GM12891 (cell line): Measurements from ENCODE around the gene CACNB3.

Source experiments
- DNase-seq: peaks from one replicate; pipeline ENCODE4 v3.0.0; 2011; ENCODE audit warnings: low spot score; ENCODE audit not compliant: insufficient read length
- FAIRE-seq: peaks from 2 replicates; lab custom pipeline; 2011; peaks lifted over from hg19 to GRCh38; lab: Jason Lieb, UNC
- PAX5 ChIP-seq: IDR thresholded peaks from 2 replicates; pipeline ENCODE4 v1.6.1; 2011; ENCODE audit warnings: low read length, moderate library complexity, mild to moderate bottlenecking; ENCODE audit not compliant: insufficient read depth, severe bottlenecking
- POLR2A ChIP-seq: IDR thresholded peaks from 2 replicates; pipeline ENCODE4 v1.6.1; 2011; ENCODE audit warnings: low read depth, low read length, control low read depth
- POLR2AphosphoS5 ChIP-seq: IDR thresholded peaks from 2 replicates; pipeline ENCODE4 v1.6.1; 2011; ENCODE audit warnings: low read depth, low read length, control low read depth
- POU2F2 ChIP-seq: IDR thresholded peaks from 2 replicates; pipeline ENCODE4 v1.6.1; 2011; ENCODE audit warnings: low read depth, mild to moderate bottlenecking, control low read depth, low read length, moderate library complexity
- SPI1 ChIP-seq: IDR thresholded peaks from 2 replicates; pipeline ENCODE4 v1.6.1; 2011; ENCODE audit warnings: low read depth, low read length, control low read depth
- TAF1 ChIP-seq: IDR thresholded peaks from 2 replicates; pipeline ENCODE4 v1.6.1; 2011; ENCODE audit warnings: low read depth, low read length, control low read depth

The CACNB3 gene

DNA sequence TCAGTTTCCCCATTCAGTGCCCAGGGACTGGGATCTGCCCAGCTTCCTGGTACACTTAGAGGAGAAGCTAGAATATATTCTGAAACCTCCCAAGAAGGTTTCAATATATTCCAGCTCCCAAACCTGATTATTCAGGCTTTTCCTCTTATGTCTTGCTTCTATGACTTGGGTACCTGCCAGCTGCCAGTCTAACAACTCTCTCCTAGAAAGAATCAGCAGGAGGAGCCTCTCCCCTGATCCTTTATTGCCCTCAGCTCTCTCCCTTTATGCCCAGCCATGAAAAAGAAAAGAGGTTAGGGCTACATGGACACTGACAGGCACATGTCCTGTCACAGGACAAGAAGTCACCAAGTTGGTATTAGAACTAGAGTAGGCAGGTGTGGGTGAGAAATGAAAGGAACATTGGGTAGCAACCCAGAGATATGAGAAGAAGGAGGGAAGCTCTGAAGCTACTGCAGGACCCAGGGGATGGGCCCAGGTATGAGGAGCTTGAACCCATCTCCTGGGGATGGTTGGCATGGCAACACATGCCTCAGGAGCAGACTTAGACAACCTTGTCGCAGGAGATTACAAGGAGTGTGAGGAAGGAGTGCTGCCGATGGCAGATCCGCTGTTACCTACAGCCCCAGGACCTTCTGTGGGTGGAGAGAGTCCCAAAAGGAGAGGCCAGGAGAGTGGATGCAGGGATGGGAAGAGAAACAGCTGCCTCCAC lies 2.0 kb upstream of the CACNB3 start:
- peak; percentile 43 for FAIRE-seq
- DNase-seq: no peak

DNA sequence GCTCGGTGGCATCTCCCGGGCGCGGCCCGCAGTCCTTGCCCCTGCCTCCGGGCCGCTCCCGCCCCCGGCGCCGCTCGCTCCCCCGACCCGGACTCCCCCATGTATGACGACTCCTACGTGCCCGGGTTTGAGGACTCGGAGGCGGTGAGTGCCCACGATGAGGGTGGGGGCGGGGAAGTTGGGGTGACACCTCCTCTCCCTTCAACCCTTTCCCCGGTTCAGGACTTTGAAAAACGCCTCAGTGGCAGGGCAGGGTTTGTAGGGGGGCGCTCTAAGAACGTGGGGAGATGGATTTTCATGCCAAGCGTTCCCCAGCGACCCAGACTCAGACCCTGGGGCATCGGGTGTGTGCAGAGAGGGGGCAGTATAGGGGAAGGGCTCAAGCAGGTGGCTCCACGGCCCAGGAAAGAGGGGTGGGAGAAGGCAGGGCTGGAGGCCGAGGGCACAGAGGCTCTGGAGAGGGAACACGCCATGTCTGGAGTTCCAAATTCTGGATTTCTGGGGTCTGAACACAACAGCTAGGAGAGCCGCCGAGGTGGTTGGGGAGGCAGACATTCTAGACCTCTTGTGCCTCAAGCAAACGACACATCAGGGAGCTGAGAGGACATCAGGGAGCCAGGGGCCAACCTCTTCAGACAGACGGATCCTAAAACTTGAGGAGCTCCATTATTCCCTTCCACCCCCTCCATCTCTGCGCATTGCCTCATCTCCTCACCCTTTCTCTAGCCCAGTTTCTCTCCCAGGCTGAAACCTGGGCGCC lies 715 bp downstream of the CACNB3 start:
- DNase-seq (no peak), FAIRE-seq (no peak)
- TF ChIP-seq SPI1 (no peak), POU2F2 (no peak), POLR2AphosphoS5 (no peak), PAX5 (no peak), POLR2A (no peak), TAF1 (no peak)

More for the DNA sequence above, 2.0 kb upstream of the CACNB3 start:
- TF ChIP-seq POLR2A (no peak), SPI1 (no peak), PAX5 (no peak), POU2F2 (no peak), TAF1 (no peak), POLR2AphosphoS5 (no peak)

DNA sequence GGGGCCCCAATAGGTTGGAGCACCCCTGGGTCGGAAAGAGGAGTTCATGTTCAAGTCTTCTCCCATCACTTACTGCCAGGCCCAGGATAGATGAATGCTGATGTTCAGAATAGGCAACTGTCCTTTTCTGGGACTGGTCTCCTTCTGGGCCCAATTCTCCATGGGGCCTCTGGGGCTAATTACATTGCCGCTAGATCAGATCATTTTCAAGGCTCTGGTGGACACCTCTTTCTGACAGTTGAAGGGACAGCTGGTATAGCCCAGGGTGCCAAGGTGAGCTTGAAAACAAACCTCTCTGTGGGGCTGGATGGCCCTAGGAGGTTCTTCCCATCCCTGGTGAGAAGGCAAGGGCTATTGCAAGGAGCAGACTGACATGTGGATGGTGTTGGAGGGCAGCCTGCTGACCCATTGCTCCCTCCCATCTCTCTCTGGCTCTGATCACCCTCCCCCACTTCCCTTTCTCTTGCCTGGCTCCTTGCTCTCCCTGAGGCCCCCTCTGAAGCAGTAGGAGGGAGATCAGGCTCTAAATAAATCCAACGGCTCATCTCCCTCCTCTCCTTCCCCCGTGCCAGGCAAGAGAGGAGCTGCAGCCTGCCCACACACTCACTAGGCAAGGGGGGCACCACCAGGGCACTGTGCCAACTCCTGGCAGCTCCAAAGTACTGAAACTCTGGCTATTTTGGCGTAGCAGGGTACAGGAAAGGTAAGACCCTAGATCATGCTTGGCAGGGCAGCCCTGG lies 1.9 kb downstream of the CACNB3 start:
- TF ChIP-seq POLR2AphosphoS5: no peak
- no peak for TF ChIP-seq SPI1
- TF ChIP-seq PAX5: no peak
- TF ChIP-seq TAF1: no peak
- TF ChIP-seq POU2F2: no peak
- TF ChIP-seq POLR2A: no peak
- no peak for DNase-seq
- FAIRE-seq: no peak

DNA sequence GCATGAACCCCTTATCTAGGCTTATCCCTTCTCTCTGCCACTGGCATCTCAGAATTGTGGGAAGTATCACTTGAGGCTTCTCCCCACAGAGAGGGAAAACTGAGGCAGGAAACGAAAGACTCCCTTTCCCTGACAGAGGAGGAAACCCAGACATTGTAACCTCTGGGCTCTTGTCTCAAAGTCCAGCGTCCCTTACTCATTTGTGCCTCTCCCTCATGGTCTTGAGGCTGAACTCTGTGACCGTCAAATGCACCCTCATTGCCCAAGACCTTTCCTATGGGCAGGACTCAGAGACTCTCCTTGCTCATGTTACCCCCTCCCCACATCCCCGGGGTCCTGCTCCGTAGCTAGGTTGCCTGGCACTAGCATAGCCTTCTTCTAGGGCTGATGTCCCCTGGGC lies 3.8 kb downstream of the CACNB3 start:
- FAIRE-seq (no peak), DNase-seq (no peak)
- TF ChIP-seq TAF1: no peak
- TF ChIP-seq PAX5: no peak
- no peak for TF ChIP-seq POLR2A
- no peak for TF ChIP-seq POU2F2
- TF ChIP-seq POLR2AphosphoS5: no peak
- no peak for TF ChIP-seq SPI1

DNA sequence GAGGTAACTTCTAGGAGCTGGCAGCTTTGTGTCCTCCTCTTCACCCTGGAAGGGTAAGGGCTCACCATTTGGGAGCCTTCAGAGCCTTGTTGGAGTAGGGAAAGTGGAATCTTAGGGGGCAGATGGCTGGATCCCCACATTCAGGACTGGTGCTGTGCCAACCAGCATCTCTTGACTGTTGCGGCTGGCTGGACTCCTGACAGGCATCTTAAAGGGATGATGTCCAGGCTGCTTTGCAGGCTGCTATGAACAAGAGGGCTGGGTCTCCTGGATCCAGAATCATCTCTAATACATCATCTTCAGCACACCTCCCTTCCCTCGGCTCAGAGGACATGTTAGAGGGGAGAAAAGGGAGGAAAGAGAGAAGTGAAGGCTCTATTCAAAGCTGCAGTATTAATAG lies 4.4 kb downstream of the CACNB3 start:
- FAIRE-seq: no peak
- TF ChIP-seq SPI1: no peak
- TF ChIP-seq PAX5: no peak
- TF ChIP-seq POU2F2: no peak
- no peak for TF ChIP-seq POLR2AphosphoS5
- TF ChIP-seq POLR2A: no peak

DNA sequence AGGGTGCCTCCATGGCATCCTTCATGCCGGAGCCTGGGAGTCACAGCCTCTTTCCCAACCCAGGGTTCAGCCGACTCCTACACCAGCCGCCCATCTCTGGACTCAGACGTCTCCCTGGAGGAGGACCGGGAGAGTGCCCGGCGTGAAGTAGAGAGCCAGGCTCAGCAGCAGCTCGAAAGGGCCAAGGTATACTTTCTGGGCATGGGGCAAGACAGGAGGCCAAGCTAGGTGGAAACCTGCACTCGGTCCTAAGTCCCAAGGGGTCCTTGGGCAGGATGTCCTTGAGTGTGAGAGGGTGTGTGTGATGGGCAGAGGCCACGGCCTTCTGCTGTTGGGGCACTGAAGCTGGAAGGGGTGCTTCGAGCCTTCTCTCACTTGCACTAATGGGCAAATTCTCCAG lies 5.0 kb downstream of the CACNB3 start:
- TF ChIP-seq SPI1: no peak
- no peak for TF ChIP-seq POLR2AphosphoS5
- TF ChIP-seq POU2F2: no peak
- TF ChIP-seq POLR2A: no peak
- TF ChIP-seq TAF1: no peak
- TF ChIP-seq PAX5: no peak
- DNase-seq (no peak), FAIRE-seq (no peak)

More for the DNA sequence above, 4.4 kb downstream of the CACNB3 start:
- no peak for DNase-seq

DNA sequence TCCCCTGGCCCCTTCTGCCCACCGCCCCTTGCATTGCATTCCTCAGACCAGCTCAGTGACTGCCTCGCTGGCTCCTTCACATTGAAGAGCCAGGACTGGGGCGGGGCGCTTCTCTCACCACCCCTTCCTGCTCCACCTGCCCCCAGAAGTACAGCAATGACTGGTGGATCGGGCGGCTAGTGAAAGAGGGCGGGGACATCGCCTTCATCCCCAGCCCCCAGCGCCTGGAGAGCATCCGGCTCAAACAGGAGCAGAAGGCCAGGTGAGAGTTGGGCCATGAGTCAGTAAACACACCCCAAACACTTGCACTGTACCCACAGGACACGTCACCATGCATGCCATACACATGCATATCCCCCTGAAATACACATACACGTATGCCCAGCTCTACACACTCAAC lies 5.8 kb downstream of the CACNB3 start:
- no peak for FAIRE-seq

DNA sequence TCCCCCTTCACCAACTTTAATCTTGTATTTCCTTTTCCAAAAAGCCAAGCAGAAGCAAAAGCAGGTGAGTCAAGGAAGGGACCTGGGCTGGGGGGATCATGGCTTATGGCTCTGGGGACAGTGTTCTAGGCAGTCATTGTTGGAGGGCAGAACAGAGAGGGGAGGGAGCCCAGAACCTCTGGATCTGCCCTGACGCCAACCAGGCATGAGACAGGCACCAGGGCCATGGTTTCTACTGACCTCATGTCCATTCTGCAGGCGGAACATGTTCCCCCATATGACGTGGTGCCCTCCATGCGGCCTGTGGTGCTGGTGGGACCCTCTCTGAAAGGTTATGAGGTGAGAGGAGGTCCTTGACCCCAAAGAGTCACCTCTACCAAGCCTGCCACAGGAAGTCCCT lies 6.6 kb downstream of the CACNB3 start:
- no peak for TF ChIP-seq POLR2AphosphoS5
- TF ChIP-seq TAF1: no peak
- TF ChIP-seq POU2F2: no peak
- no peak for TF ChIP-seq POLR2A
- no peak for TF ChIP-seq PAX5
- TF ChIP-seq SPI1: no peak
- DNase-seq: no peak
- FAIRE-seq: no peak

More for the DNA sequence above, 5.8 kb downstream of the CACNB3 start:
- DNase-seq: no peak
- TF ChIP-seq PAX5: no peak
- TF ChIP-seq POLR2A: no peak

DNA sequence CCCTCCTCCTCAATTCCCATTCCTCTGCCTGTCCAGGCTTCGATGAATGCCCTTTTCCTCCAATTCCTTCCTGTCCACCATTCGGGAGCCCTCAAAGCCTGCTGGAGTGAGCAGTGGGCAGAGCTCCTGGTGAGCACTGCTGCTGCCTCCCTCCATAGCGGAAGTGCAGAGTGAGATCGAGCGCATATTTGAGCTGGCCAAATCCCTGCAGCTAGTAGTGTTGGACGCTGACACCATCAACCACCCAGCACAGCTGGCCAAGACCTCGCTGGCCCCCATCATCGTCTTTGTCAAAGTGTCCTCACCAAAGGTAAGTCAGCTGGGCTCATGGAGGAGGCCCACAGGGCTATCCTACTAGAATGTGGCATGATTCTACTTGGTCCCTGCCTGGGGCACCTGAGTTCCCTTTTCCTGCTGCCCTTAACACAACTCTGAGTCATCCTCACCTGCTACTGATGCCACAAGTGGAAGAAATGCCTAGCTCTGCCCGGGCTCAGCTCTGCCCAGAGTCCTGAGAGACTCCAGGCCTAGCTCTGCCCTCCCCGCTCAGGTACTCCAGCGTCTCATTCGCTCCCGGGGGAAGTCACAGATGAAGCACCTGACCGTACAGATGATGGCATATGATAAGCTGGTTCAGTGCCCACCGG lies 8.0 kb downstream of the CACNB3 start:
- FAIRE-seq (no peak), DNase-seq (no peak)
- TF ChIP-seq SPI1: no peak

DNA sequence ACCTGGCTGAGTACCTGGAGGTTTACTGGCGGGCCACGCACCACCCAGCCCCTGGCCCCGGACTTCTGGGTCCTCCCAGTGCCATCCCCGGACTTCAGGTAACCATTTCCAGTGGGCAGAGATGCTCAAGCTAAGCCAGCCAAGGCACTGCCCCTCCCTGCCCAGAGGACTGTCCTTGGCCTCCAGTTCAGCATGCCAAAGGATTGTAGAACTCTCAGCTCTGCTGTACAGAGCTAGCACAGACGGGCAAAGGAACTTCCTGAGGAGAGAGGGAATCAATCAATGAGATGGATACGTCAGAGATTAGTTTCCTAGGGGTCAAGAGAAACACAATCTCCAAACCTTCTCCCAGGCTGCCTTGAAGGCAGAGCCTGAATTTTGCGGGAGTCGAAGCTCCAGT lies 8.7 kb downstream of the CACNB3 start:
- FAIRE-seq (no peak), DNase-seq (no peak)
- TF ChIP-seq PAX5 (no peak), SPI1 (no peak), POLR2AphosphoS5 (no peak), POU2F2 (no peak), TAF1 (no peak), POLR2A (no peak)
